Upper lobe of left lung (tissue), 6 donors: ENCODE measurements around the gene WAPL. TPM values are rescaled to one million over a fixed set of nuclear protein-coding genes. Genes with fewer than 3 reads are reported as not detected.

Source experiments
- ATAC-seq, 2 donors: fragments of 200-7000 bp; cut with Tn5 transposase; one replicate each; pipeline ENCODE4 v1.9.1; 2022; ENCODE audit warnings: mild to moderate bottlenecking in 2 of 2, moderate library complexity in 2 of 2; ENCODE audit not compliant: low FRiP score in 2 of 2
- DNase-seq, 2 donors: peaks; one replicate each; pipeline ENCODE4 v3.0.0-alpha.2; 2019 to 2020
- H3K27ac ChIP-seq, 4 donors: fragments of 200-600 bp; sonication (generic); one replicate each; pipeline ENCODE4 v1.5.1; 2016 to 2019
- H3K27me3 ChIP-seq, 4 donors: fragments of 200-600 bp; sonication (generic); one replicate each; pipeline ENCODE4 v1.5.1; 2017 to 2019
- H3K36me3 ChIP-seq, 4 donors: fragments of 200-600 bp; sonication (generic); one replicate each; pipeline ENCODE4 v1.5.1; 2016 to 2019
- H3K4me1 ChIP-seq, 4 donors: fragments of 200-600 bp; sonication (generic); one replicate each; pipeline ENCODE4 v1.5.1; 2018 to 2019
- H3K4me3 ChIP-seq, 4 donors: fragments of 200-600 bp; sonication (generic); one replicate each; pipeline ENCODE4 v1.5.1; 2017 to 2019; ENCODE audit warnings: mild to moderate bottlenecking in 2 of 4, moderate library complexity in 1 of 4
- H3K9me3 ChIP-seq, 4 donors: fragments of 200-600 bp; sonication (generic); one replicate each; pipeline ENCODE4 v1.5.1; 2018 to 2019
- CTCF ChIP-seq, 6 experiments: fragments of 450-650 bp in 4 of 6; fragments of 200-600 bp in 2 of 6; sonication (generic) in 2 of 6; IDR thresholded peaks; one replicate each; pipeline ENCODE4 v1.5.1; 2016 to 2019; ENCODE audit warnings: antibody characterized with exemption in 6 of 6
- EP300 ChIP-seq, 4 donors: sonication (generic); formaldehyde crosslinking; IDR thresholded peaks; one replicate each; pipeline ENCODE4 v1.5.1; 2017; ENCODE audit warnings: antibody characterized with exemption in 4 of 4, control low read depth in 2 of 4
- POLR2A ChIP-seq, 4 donors: fragments of 450-650 bp; IDR thresholded peaks; one replicate each; pipeline ENCODE4 v1.5.1; 2016 to 2017; ENCODE audit warnings: antibody characterized with exemption in 4 of 4, mild to moderate bottlenecking in 2 of 4
- POLR2AphosphoS5 ChIP-seq, 2 donors: sonication (generic); formaldehyde crosslinking; IDR thresholded peaks; one replicate each; pipeline ENCODE4 v1.5.1; 2017; ENCODE audit warnings: antibody characterized with exemption in 2 of 2
- WGBS, 2 donors: methylation state at CpG; one replicate each; pipeline ENCODE4 v1.1.5; 2017 to 2018; 5-methylcytosine and 5-hydroxymethylcytosine counted together
- total RNA-seq, 6 donors: library from RNA; depleted of rRNA in 4 of 6; stranded (reverse); fragments of >200 nt in 4 of 6; gene quantifications; one replicate each; pipeline versions ENCODE4 v1.1.0 to v1.2.1, GENCODE V29; 2016 to 2021
- donor health status: DM: no; HTN: no; CAD: no; lungs with moderate emphysema.
- donor health status: DM: no; HTN: yes; CAD: no; lungs with severe emphysema.

The WAPL gene
- total RNA-seq, 6 donors from 2014 or later, result 24.5 to 55.2 (median 38.1) TPM

GRCh38 chr10:86556933-86557649 is 35.5 kb upstream of the WAPL start:
- H3K27ac ChIP-seq, result no peak overlapping the region
- no peaks in the 10 kb centered on the region for H3K4me1 ChIP-seq
- H3K36me3 ChIP-seq, result no peaks in the 10 kb centered on the region
- WGBS, 2 donors, result 87 to 88% methylated on average over 15 of the region's 15 CpGs
- DNase-seq (no peak), ATAC-seq (no peak)
- no peak for TF ChIP-seq CTCF (IDR thresholded peaks at IDR 0.05)
- H3K4me3 ChIP-seq, result no peak overlapping the region
- no peaks in the 10 kb centered on the region for H3K27me3 ChIP-seq
- H3K9me3 ChIP-seq, result no peaks in the 10 kb centered on the region

GRCh38 chr10:86556532-86556931 is 34.9 kb upstream of the WAPL start:
- no peaks in the 10 kb centered on the region for H3K4me1 ChIP-seq
- no peak overlapping the region for H3K27ac ChIP-seq
- H3K27me3 ChIP-seq, result no peaks in the 10 kb centered on the region
- no peaks in the 10 kb centered on the region for H3K36me3 ChIP-seq
- no peak overlapping the region for H3K4me3 ChIP-seq
- H3K9me3 ChIP-seq, result no peaks in the 10 kb centered on the region
- 32 to 58% methylated on average over 2 to 3 of the region's 3 CpGs for WGBS, 2 donors
- TF ChIP-seq POLR2A (IDR thresholded peaks at IDR 0.05), result no peak
- TF ChIP-seq CTCF (IDR thresholded peaks at IDR 0.05), result no peak
- no peak for TF ChIP-seq POLR2AphosphoS5 (IDR thresholded peaks at IDR 0.05)
- no peak for TF ChIP-seq EP300 (IDR thresholded peaks at IDR 0.05)
- DNase-seq (no peak), ATAC-seq (peak in 1 of 2 donors; percentile 13)

- WGBS, 2 donors, result 71 to 82% methylated on average over 3 to 4 of the region's 4 CpGs
- DNase-seq (no peak), ATAC-seq (no peak)
- Histone ChIP-seq H3K4me1 (no peaks in the 10 kb centered on the region), H3K4me3 (no peak overlapping the region), H3K27me3 (no peaks in the 10 kb centered on the region), H3K36me3 (no peaks in the 10 kb centered on the region), H3K27ac (no peak overlapping the region), H3K9me3 (no peaks in the 10 kb centered on the region)
- TF ChIP-seq POLR2AphosphoS5 (IDR thresholded peaks at IDR 0.05) (no peak), POLR2A (IDR thresholded peaks at IDR 0.05) (no peak), EP300 (IDR thresholded peaks at IDR 0.05) (no peak), CTCF (IDR thresholded peaks at IDR 0.05) (no peak)
These were observed 32.0 kb upstream of the WAPL start for GRCh38 chr10:86553639-86554038.

GRCh38 chr10:86553213-86553612 is 31.6 kb upstream of the WAPL start:
- TF ChIP-seq EP300 (IDR thresholded peaks at IDR 0.05), result no peak
- TF ChIP-seq POLR2A (IDR thresholded peaks at IDR 0.05), result no peak
- TF ChIP-seq CTCF (IDR thresholded peaks at IDR 0.05), result no peak
- TF ChIP-seq POLR2AphosphoS5 (IDR thresholded peaks at IDR 0.05), result no peak
- no peak overlapping the region for H3K27ac ChIP-seq
- WGBS, 2 donors, result 61 to 66% methylated on average over 5 of the region's 5 CpGs
- H3K27me3 ChIP-seq, result no peaks in the 10 kb centered on the region
- ATAC-seq, result no peak
- H3K36me3 ChIP-seq, result no peaks in the 10 kb centered on the region
- H3K4me3 ChIP-seq, result no peak overlapping the region
- no peak for DNase-seq
- H3K4me1 ChIP-seq, result no peaks in the 10 kb centered on the region
- no peaks in the 10 kb centered on the region for H3K9me3 ChIP-seq

- TF ChIP-seq EP300 (IDR thresholded peaks at IDR 0.05), result no peak
- no peak for TF ChIP-seq POLR2A (IDR thresholded peaks at IDR 0.05)
- TF ChIP-seq POLR2AphosphoS5 (IDR thresholded peaks at IDR 0.05), result no peak
- TF ChIP-seq CTCF (IDR thresholded peaks at IDR 0.05), result no peak
- no peaks in the 10 kb centered on the region for H3K9me3 ChIP-seq
- no peak for ATAC-seq
- no peak overlapping the region for H3K4me3 ChIP-seq
- no peaks in the 10 kb centered on the region for H3K36me3 ChIP-seq
- H3K4me1 ChIP-seq, result no peaks in the 10 kb centered on the region
- 44 to 92% methylated on average over 2 of the region's 2 CpGs for WGBS, 2 donors
- DNase-seq, result no peak
- no peaks in the 10 kb centered on the region for H3K27me3 ChIP-seq
- no peak overlapping the region for H3K27ac ChIP-seq
These were observed 25.7 kb upstream of the WAPL start for GRCh38 chr10:86547296-86547695.
